ENCODE data around the gene NCAM1.
A peak's percentile ranks its signal among the peaks of the same experiment; 100 is the strongest.

The NCAM1 gene

GRCh38 chr11:112968941-112969713, 7.9 kb downstream of the NCAM1 start:
- peak; percentile 36 for DNase-seq

- no peak for DNase-seq
Observed at GRCh38 chr11:112971195-112971594, 10.0 kb downstream of the NCAM1 start.

GRCh38 chr11:112971827-112972226, 10.6 kb downstream of the NCAM1 start:
- DNase-seq: no peak

GRCh38 chr11:112972399-112973145, 11.4 kb downstream of the NCAM1 start:
- DNase-seq: peak; percentile 8

GRCh38 chr11:112975051-112975450, 13.8 kb downstream of the NCAM1 start:
- no peak for DNase-seq

- DNase-seq: no peak
Observed at GRCh38 chr11:112975493-112975892, 14.3 kb downstream of the NCAM1 start.

- peak; percentile 26 for DNase-seq
Observed at GRCh38 chr11:112977755-112978154, 16.5 kb downstream of the NCAM1 start.

GRCh38 chr11:112983887-112984286, 22.7 kb downstream of the NCAM1 start:
- DNase-seq: no peak

- DNase-seq: no peak
Observed at GRCh38 chr11:112989198-112989597, 28.0 kb downstream of the NCAM1 start.

- DNase-seq: no peak
Observed at GRCh38 chr11:112993808-112994207, 32.6 kb downstream of the NCAM1 start.

GRCh38 chr11:112995423-112996090, 34.3 kb downstream of the NCAM1 start:
- no peak for DNase-seq

- no peak for DNase-seq
Observed at GRCh38 chr11:112996994-112997393, 35.8 kb downstream of the NCAM1 start.

- no peak for DNase-seq
Observed at GRCh38 chr11:112997857-112998466, 36.7 kb downstream of the NCAM1 start.

- no peak for DNase-seq
Observed at GRCh38 chr11:112999520-112999919, 38.3 kb downstream of the NCAM1 start.

- DNase-seq: no peak
Observed at GRCh38 chr11:113001709-113002108, 40.5 kb downstream of the NCAM1 start.

GRCh38 chr11:113006896-113007445, 45.8 kb downstream of the NCAM1 start:
- DNase-seq: no peak

- DNase-seq: no peak
Observed at GRCh38 chr11:113014262-113015097, 53.3 kb downstream of the NCAM1 start.

GRCh38 chr11:113015098-113015455, 53.9 kb downstream of the NCAM1 start:
- DNase-seq: no peak

- no peak for DNase-seq
Observed at GRCh38 chr11:113016905-113017304, 55.7 kb downstream of the NCAM1 start.

GRCh38 chr11:113018913-113019312, 57.7 kb downstream of the NCAM1 start:
- no peak for DNase-seq

GRCh38 chr11:113019711-113020110, 58.5 kb downstream of the NCAM1 start:
- no peak for DNase-seq

GRCh38 chr11:113021111-113021510, 59.9 kb downstream of the NCAM1 start:
- DNase-seq: no peak
